Bronchial epithelial cell (primary cell): ENCODE results near the gene COQ9. TPM values are rescaled to one million over a fixed set of nuclear protein-coding genes. Genes with fewer than 3 reads are reported as not detected.

ENCODE experiments used
- DNase-seq: peaks from one replicate; pipeline ENCODE4 v3.0.0-alpha.2; 2010; ENCODE audit warnings: low read depth
- FAIRE-seq: peaks from 2 replicates; lab custom pipeline; 2011; peaks lifted over from hg19 to GRCh38; lab: Jason Lieb, UNC
- H3K27me3 ChIP-seq: 2 replicates; pipeline ENCODE4 v1.5.1; 2011; ENCODE audit warnings: low read length; ENCODE audit not compliant: control insufficient read depth, insufficient read depth
- H3K36me3 ChIP-seq: 2 replicates; pipeline ENCODE4 v1.5.1; 2011; ENCODE audit warnings: low read length; ENCODE audit not compliant: control insufficient read depth, insufficient read depth
- H3K4me3 ChIP-seq: 2 replicates; pipeline ENCODE4 v1.5.1; 2011; ENCODE audit warnings: mild to moderate bottlenecking, low read depth, low read length, control low read depth
- total RNA-seq: library from RNA; depleted of rRNA; stranded (reverse); fragments of >200 nt; gene quantifications from 2 replicates; pipeline ENCODE4 v1.2.1, GENCODE V29; 2014
- TF ChIP-seq, protein P1 (sequence below): IDR thresholded peaks from 2 replicates; pipeline ENCODE4 v1.5.1; 2011; ENCODE audit warnings: mild to moderate bottlenecking, moderate library complexity, low read length, control low read depth, inconsistent platforms; ENCODE audit not compliant: insufficient read depth, severe bottlenecking

COQ9 gene
- total RNA-seq, 1 donor from 2014 or later: 59.5 TPM

DNA sequence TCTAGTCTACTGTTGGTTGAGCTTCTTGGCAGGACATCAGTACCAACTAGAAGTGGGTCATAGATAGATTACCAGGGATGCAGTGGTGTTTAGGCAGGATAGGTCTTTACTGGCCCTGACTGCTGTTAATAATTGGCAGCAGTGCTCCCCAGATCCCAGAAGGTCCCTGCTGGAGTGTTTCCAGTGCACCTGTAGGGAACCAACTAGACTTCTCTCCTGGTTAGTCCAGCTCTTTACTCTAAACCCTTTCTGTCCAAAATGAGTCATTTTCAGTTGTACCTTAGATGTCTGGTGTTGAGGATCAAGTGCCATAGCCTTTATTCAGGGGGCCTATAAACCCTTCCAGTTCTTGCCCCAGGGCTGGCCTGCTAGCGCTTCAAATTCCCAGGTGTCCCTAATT is 23.9 kb downstream of the COQ9 start:
- H3K4me3 ChIP-seq: no peak overlapping the region
- TF ChIP-seq, protein P1, sequence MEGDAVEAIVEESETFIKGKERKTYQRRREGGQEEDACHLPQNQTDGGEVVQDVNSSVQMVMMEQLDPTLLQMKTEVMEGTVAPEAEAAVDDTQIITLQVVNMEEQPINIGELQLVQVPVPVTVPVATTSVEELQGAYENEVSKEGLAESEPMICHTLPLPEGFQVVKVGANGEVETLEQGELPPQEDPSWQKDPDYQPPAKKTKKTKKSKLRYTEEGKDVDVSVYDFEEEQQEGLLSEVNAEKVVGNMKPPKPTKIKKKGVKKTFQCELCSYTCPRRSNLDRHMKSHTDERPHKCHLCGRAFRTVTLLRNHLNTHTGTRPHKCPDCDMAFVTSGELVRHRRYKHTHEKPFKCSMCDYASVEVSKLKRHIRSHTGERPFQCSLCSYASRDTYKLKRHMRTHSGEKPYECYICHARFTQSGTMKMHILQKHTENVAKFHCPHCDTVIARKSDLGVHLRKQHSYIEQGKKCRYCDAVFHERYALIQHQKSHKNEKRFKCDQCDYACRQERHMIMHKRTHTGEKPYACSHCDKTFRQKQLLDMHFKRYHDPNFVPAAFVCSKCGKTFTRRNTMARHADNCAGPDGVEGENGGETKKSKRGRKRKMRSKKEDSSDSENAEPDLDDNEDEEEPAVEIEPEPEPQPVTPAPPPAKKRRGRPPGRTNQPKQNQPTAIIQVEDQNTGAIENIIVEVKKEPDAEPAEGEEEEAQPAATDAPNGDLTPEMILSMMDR: no peak
- no peak for DNase-seq
- H3K27me3 ChIP-seq: no peaks in the 10 kb centered on the region
- peak; percentile 66 for FAIRE-seq
- peaks cover 26% of the 10 kb centered on the region for H3K36me3 ChIP-seq

DNA sequence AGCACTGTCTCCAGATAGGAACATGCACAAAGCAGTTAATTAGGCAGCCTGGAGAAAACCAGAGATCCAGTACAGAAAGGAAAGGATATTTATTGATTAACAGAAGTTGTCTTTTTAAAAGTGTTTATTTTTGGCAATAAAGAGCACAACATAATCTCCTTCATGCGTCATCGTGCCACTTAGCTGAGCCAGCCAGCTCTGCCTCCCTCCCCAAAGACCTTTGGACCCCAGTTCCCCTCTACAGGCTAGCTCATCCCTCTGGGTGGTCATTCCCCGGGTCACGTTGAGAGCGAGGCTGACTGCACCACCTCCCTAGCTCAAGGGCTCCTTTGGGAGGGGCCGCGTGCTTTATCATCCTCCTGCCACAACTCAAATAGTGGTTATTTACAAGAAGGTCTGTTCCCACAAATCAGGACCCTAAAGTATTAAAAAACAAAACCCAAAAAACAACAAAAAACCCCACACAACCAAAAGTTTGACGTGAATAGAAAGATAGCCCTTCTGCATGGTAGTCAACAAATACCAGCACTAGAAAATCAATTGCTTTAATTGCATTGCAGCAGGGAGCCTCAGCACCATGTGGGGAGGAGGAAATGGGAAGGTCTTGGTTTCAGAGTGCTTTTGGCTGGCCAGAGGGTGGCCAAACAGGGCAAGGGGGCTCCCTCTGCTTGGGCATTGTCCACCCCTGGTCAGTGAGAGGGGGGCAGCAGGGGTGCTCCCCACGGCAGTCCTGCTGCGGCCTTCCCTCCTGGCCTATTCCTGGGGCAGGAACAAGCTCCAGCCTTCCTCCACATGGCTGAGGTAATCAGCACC is 24.8 kb downstream of the COQ9 start:
- no peak for DNase-seq
- TF ChIP-seq, protein P1: no peak
- Histone ChIP-seq H3K36me3 (peaks cover 22% of the 10 kb centered on the region), H3K27me3 (no peaks in the 10 kb centered on the region), H3K4me3 (no peak overlapping the region)
- FAIRE-seq: no peak

DNA sequence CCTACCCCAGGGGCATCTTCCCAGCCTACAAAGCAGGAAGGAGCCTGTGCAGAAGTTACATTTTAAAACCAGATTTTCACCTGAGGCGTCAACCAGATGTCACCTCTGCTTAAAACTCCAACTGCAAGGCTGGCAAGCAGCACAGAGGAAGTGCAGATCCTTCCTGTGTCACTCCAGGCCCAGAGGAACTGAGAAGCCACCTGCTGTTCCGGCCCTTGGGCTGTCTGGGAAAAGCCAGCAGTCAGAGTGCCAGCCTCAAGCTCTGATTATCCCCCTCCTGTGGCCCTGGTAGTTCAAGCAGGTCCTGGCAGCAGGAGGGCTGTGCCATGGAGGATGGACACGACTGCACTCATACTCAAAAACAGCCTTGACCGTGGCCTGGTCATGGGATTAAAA is 25.4 kb downstream of the COQ9 start:
- no peak for FAIRE-seq
- no peak for DNase-seq
- peaks cover 22% of the 10 kb centered on the region for H3K36me3 ChIP-seq
- no peaks in the 10 kb centered on the region for H3K27me3 ChIP-seq
- H3K4me3 ChIP-seq: no peak overlapping the region
- TF ChIP-seq, protein P1: no peak

DNA sequence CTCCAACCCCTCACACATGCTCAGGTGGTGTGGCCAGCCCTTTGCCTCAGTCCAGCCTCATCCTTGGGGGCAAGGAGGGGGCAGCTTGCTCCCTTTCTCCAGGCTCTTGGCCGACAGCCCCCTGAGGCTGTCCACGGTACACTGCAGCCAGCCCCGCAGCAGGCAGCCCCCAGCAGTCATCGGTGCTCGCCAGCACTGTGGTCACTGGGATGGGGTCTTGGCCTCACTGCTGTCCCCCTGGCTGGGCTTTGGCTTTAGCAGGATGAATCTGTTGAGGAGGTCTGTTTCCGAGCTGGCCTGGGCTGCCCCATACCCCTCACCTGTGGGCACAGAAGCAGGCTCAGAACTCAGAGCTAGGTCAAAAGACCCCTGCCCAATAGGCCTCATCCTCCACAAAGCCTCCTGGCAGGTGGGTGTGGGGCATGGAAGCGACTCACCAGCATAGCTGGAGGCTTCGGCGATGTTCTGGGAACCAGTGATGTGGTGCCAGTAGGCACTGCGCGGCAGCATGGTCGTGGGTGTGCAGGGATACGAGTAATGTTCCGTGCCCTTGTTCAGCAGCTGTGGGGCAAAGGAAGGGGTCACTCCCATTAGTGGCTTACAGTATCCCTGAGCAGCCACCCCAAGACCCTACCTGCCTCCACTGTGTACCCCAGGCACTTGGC is 26.0 kb downstream of the COQ9 start:
- Histone ChIP-seq H3K27me3 (no peaks in the 10 kb centered on the region), H3K4me3 (no peak overlapping the region), H3K36me3 (peaks cover 20% of the 10 kb centered on the region)
- DNase-seq (no peak), FAIRE-seq (no peak)
- TF ChIP-seq, protein P1: no peak

DNA sequence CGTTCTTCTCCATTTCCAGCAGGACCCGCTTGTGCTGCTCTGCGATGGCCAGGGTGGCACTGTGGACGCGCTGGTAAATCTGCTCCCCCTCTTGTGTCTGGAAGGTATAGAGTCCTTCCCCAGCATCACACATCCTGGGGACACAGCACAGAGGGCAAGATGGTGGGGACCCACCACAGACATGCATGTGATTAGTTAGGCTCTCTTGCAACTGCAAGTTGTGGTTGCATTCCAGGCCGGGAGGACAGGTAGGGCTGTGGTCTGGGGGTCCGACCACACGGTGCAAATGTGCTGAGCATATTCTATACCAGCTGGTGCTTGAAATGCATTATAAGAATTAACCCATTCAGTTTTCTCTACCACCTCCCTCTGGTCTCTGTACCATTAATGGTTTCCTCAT is 26.6 kb downstream of the COQ9 start:
- H3K27me3 ChIP-seq: no peaks in the 10 kb centered on the region
- H3K36me3 ChIP-seq: peaks cover 21% of the 10 kb centered on the region
- TF ChIP-seq, protein P1: no peak
- H3K4me3 ChIP-seq: no peak overlapping the region
- FAIRE-seq: no peak
- DNase-seq: no peak
